ENCODE results near the gene RNF150.

Gene RNF150

GRCh38 chr4:140930557-140930956, 202.7 kb downstream of the RNF150 start:
- Histone ChIP-seq H3K27me3 (ENCODE audit: control insufficient read depth, insufficient read depth, low read length) (no peaks in the 10 kb centered on the region), H3K36me3 (ENCODE audit: control insufficient read depth, low read depth, low read length) (no peaks in the 10 kb centered on the region), H3K27ac (ENCODE audit: low read length) (no peak overlapping the region), H3K4me3 (ENCODE audit: low read length) (no peak overlapping the region), H3K9me3 (ENCODE audit: control insufficient read depth, low read depth, low read length) (no peaks in the 10 kb centered on the region), H3K9ac (ENCODE audit: low read length) (no peak overlapping the region), H3K4me1 (ENCODE audit: control insufficient read depth, low read depth, low read length) (no peaks in the 10 kb centered on the region)

GRCh38 chr4:140930011-140930410, 203.3 kb downstream of the RNF150 start:
- H3K27ac ChIP-seq (ENCODE audit: low read length) = no peak overlapping the region
- no peak overlapping the region for H3K9ac ChIP-seq (ENCODE audit: low read length)
- H3K4me1 ChIP-seq (ENCODE audit: control insufficient read depth, low read depth, low read length) = peaks cover 2% of the 10 kb centered on the region
- no peaks in the 10 kb centered on the region for H3K36me3 ChIP-seq (ENCODE audit: control insufficient read depth, low read depth, low read length)
- no peak overlapping the region for H3K4me3 ChIP-seq (ENCODE audit: low read length)
- H3K27me3 ChIP-seq (ENCODE audit: control insufficient read depth, insufficient read depth, low read length) = no peaks in the 10 kb centered on the region
- no peaks in the 10 kb centered on the region for H3K9me3 ChIP-seq (ENCODE audit: control insufficient read depth, low read depth, low read length)

- Histone ChIP-seq H3K36me3 (ENCODE audit: control insufficient read depth, low read depth, low read length) (no peaks in the 10 kb centered on the region), H3K4me1 (ENCODE audit: control insufficient read depth, low read depth, low read length) (peaks cover 5% of the 10 kb centered on the region), H3K9ac (ENCODE audit: low read length) (no peak overlapping the region), H3K27ac (ENCODE audit: low read length) (no peak overlapping the region), H3K4me3 (ENCODE audit: low read length) (no peak overlapping the region), H3K9me3 (ENCODE audit: control insufficient read depth, low read depth, low read length) (no peaks in the 10 kb centered on the region), H3K27me3 (ENCODE audit: control insufficient read depth, insufficient read depth, low read length) (no peaks in the 10 kb centered on the region)
Observed at GRCh38 chr4:140928880-140929279, 204.4 kb downstream of the RNF150 start.

GRCh38 chr4:140926672-140927071, 206.6 kb downstream of the RNF150 start:
- no peaks in the 10 kb centered on the region for H3K27me3 ChIP-seq (ENCODE audit: control insufficient read depth, insufficient read depth, low read length)
- H3K27ac ChIP-seq (ENCODE audit: low read length) = no peak overlapping the region
- H3K36me3 ChIP-seq (ENCODE audit: control insufficient read depth, low read depth, low read length) = no peaks in the 10 kb centered on the region
- H3K4me1 ChIP-seq (ENCODE audit: control insufficient read depth, low read depth, low read length) = peaks cover 5% of the 10 kb centered on the region
- no peak overlapping the region for H3K9ac ChIP-seq (ENCODE audit: low read length)
- no peak overlapping the region for H3K4me3 ChIP-seq (ENCODE audit: low read length)
- no peaks in the 10 kb centered on the region for H3K9me3 ChIP-seq (ENCODE audit: control insufficient read depth, low read depth, low read length)

GRCh38 chr4:140925417-140925816, 207.9 kb downstream of the RNF150 start:
- Histone ChIP-seq H3K27ac (ENCODE audit: low read length) (no peak overlapping the region), H3K9ac (ENCODE audit: low read length) (no peak overlapping the region), H3K27me3 (ENCODE audit: control insufficient read depth, insufficient read depth, low read length) (no peaks in the 10 kb centered on the region), H3K4me3 (ENCODE audit: low read length) (no peak overlapping the region), H3K4me1 (ENCODE audit: control insufficient read depth, low read depth, low read length) (peaks cover 5% of the 10 kb centered on the region), H3K9me3 (ENCODE audit: control insufficient read depth, low read depth, low read length) (no peaks in the 10 kb centered on the region), H3K36me3 (ENCODE audit: control insufficient read depth, low read depth, low read length) (no peaks in the 10 kb centered on the region)

- H3K4me3 ChIP-seq (ENCODE audit: low read length) = no peak overlapping the region
- H3K4me1 ChIP-seq (ENCODE audit: control insufficient read depth, low read depth, low read length) = peaks cover 5% of the 10 kb centered on the region
- no peaks in the 10 kb centered on the region for H3K9me3 ChIP-seq (ENCODE audit: control insufficient read depth, low read depth, low read length)
- H3K27me3 ChIP-seq (ENCODE audit: control insufficient read depth, insufficient read depth, low read length) = no peaks in the 10 kb centered on the region
- no peaks in the 10 kb centered on the region for H3K36me3 ChIP-seq (ENCODE audit: control insufficient read depth, low read depth, low read length)
- H3K27ac ChIP-seq (ENCODE audit: low read length) = no peak overlapping the region
- no peak overlapping the region for H3K9ac ChIP-seq (ENCODE audit: low read length)
Observed at GRCh38 chr4:140924761-140925392, 208.4 kb downstream of the RNF150 start.

GRCh38 chr4:140906993-140907962, 226.0 kb downstream of the RNF150 start:
- H3K9me3 ChIP-seq (ENCODE audit: control insufficient read depth, low read depth, low read length) = no peaks in the 10 kb centered on the region
- H3K36me3 ChIP-seq (ENCODE audit: control insufficient read depth, low read depth, low read length) = no peaks in the 10 kb centered on the region
- no peak overlapping the region for H3K4me3 ChIP-seq (ENCODE audit: low read length)
- no peak overlapping the region for H3K27ac ChIP-seq (ENCODE audit: low read length)
- H3K27me3 ChIP-seq (ENCODE audit: control insufficient read depth, insufficient read depth, low read length) = no peaks in the 10 kb centered on the region
- H3K9ac ChIP-seq (ENCODE audit: low read length) = no peak overlapping the region
- H3K4me1 ChIP-seq (ENCODE audit: control insufficient read depth, low read depth, low read length) = no peaks in the 10 kb centered on the region

- no peaks in the 10 kb centered on the region for H3K36me3 ChIP-seq (ENCODE audit: control insufficient read depth, low read depth, low read length)
- no peaks in the 10 kb centered on the region for H3K27me3 ChIP-seq (ENCODE audit: control insufficient read depth, insufficient read depth, low read length)
- H3K27ac ChIP-seq (ENCODE audit: low read length) = no peak overlapping the region
- no peak overlapping the region for H3K4me3 ChIP-seq (ENCODE audit: low read length)
- H3K9me3 ChIP-seq (ENCODE audit: control insufficient read depth, low read depth, low read length) = no peaks in the 10 kb centered on the region
- no peak overlapping the region for H3K9ac ChIP-seq (ENCODE audit: low read length)
- no peaks in the 10 kb centered on the region for H3K4me1 ChIP-seq (ENCODE audit: control insufficient read depth, low read depth, low read length)
Observed at GRCh38 chr4:140904904-140905303, 228.4 kb downstream of the RNF150 start.

GRCh38 chr4:140903522-140904475, 229.5 kb downstream of the RNF150 start:
- no peaks in the 10 kb centered on the region for H3K4me1 ChIP-seq (ENCODE audit: control insufficient read depth, low read depth, low read length)
- no peaks in the 10 kb centered on the region for H3K27me3 ChIP-seq (ENCODE audit: control insufficient read depth, insufficient read depth, low read length)
- no peaks in the 10 kb centered on the region for H3K36me3 ChIP-seq (ENCODE audit: control insufficient read depth, low read depth, low read length)
- H3K9ac ChIP-seq (ENCODE audit: low read length) = no peak overlapping the region
- no peak overlapping the region for H3K4me3 ChIP-seq (ENCODE audit: low read length)
- H3K27ac ChIP-seq (ENCODE audit: low read length) = no peak overlapping the region
- H3K9me3 ChIP-seq (ENCODE audit: control insufficient read depth, low read depth, low read length) = no peaks in the 10 kb centered on the region

- H3K27ac ChIP-seq (ENCODE audit: low read length) = no peak overlapping the region
- no peaks in the 10 kb centered on the region for H3K27me3 ChIP-seq (ENCODE audit: control insufficient read depth, insufficient read depth, low read length)
- no peaks in the 10 kb centered on the region for H3K4me1 ChIP-seq (ENCODE audit: control insufficient read depth, low read depth, low read length)
- H3K4me3 ChIP-seq (ENCODE audit: low read length) = no peak overlapping the region
- no peak overlapping the region for H3K9ac ChIP-seq (ENCODE audit: low read length)
- H3K36me3 ChIP-seq (ENCODE audit: control insufficient read depth, low read depth, low read length) = no peaks in the 10 kb centered on the region
- H3K9me3 ChIP-seq (ENCODE audit: control insufficient read depth, low read depth, low read length) = no peaks in the 10 kb centered on the region
Observed at GRCh38 chr4:140901736-140902336, 231.4 kb downstream of the RNF150 start.

- Histone ChIP-seq H3K27me3 (ENCODE audit: control insufficient read depth, insufficient read depth, low read length) (no peaks in the 10 kb centered on the region), H3K9me3 (ENCODE audit: control insufficient read depth, low read depth, low read length) (no peaks in the 10 kb centered on the region), H3K27ac (ENCODE audit: low read length) (no peak overlapping the region), H3K4me1 (ENCODE audit: control insufficient read depth, low read depth, low read length) (no peaks in the 10 kb centered on the region), H3K36me3 (ENCODE audit: control insufficient read depth, low read depth, low read length) (no peaks in the 10 kb centered on the region), H3K9ac (ENCODE audit: low read length) (no peak overlapping the region), H3K4me3 (ENCODE audit: low read length) (no peak overlapping the region)
Observed at GRCh38 chr4:140893939-140894338, 239.3 kb downstream of the RNF150 start.
